Activated CD4-positive, alpha-beta T cell treated with anti-CD3 and anti-CD28 coated beads, Interleukin-2, amount 50 U/mL, for 48 hours (primary cell): ENCODE results near the gene RFX2.
A peak's percentile ranks its signal among the peaks of the same experiment; 100 is the strongest.

Source experiments
- DNase-seq, 2 experiments: peaks; one replicate each; pipeline ENCODE4 v3.0.0-alpha.2; 2020

Gene RFX2

GRCh38 chr19:5950741-5951140 is 159.6 kb downstream of the RFX2 start:
- no peak for DNase-seq

DNA sequence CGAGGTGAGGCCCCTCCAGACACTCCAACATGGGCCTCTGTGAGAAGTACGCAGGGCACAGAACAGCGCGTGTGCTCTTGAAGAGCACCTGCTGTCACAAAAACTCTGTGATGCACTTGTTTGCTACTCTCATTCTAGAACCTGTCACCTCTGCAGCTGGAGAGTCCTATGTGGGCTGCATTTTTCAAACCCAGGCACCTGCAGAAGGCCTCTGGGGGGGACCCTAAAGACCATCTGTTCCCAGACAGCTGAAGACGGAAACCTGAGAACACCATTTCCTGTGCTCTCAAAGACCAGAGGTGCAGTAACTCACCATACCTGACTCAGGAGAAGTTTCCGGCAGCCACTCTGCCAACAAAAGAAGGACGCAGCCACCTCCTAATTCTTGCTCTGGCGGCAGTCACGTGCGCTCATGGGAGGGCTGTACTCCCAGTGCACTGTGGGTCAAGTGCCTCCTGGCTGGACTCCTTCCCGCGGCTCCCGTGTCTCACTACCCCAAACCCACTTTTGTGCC is 160.5 kb downstream of the RFX2 start:
- peak; percentile 40 to 51 for DNase-seq

- DNase-seq = peak; percentile 14 to 38
Measured at GRCh38 chr19:5948752-5949564, 161.3 kb downstream of the RFX2 start.

DNA sequence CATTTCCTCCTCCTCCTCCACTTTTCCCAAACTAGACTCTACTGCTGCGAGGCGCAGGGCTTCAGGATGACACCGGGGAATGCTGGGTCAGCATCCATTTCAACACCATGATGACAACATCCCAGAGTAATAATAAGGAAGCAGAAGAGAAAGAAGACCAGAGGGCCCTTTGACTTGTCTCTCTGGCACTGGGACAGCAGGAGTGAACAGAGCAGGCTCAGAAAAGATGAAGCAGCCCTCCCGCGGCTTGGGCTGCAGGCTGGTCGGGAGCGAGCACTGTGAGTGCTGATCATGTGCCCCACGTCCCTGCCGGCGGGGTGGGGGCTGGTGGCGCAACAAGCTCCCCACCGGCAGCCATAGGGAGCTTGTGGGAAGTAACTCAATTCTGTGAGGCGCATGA is 162.9 kb downstream of the RFX2 start:
- no peak for DNase-seq

DNA sequence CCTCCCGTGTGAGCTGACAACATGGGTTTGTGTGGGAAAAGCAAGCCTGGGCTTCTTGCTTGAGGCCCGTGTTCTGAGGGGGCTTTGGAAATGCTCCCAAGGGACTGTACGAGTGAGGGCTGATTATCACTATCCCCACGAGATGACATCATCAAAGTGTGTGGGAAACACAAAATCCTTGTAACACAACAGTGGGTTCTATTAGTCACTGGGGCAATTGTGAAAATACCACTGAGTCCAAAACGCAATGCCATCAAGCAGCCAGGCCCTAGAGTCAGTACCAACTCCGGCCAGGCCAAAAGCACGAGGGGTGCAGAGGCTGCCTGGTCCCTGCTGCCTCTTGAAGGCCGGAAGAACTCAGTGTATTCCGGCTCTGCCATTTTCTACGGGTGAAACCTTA is 166.7 kb downstream of the RFX2 start:
- DNase-seq = no peak
